ENCODE data around the gene PARP8. TPM values are rescaled to one million over a fixed set of nuclear protein-coding genes. Genes with fewer than 3 reads are reported as not detected.
"Not testable (repeated sequence)": the region's sequence is repeated elsewhere in the genome, so short reads cannot be mapped to it uniquely, and the experiment has no call there.

PARP8 gene
- polyA plus RNA-seq, 1 experiment = 25.1 TPM

- Histone ChIP-seq H3K9me3 (ENCODE audit: control insufficient read depth, insufficient read depth, low read length) (no peaks in the 10 kb centered on the region), H3K4me3 (ENCODE audit: low read depth, low read length) (no peak overlapping the region), H3K27me3 (ENCODE audit: control insufficient read depth, insufficient read depth, low read length) (no peaks in the 10 kb centered on the region), H3K27ac (ENCODE audit: low read depth, low read length) (no peak overlapping the region)
- POLR2A ChIA-PET = no interaction called here
- CTCF ChIA-PET = interaction anchor here (6.7 kb wide), 1 partner anchor 16 kb away, joined by 40 read pairs; no protein-coding TSS in a partner anchor
- DNase-seq (ENCODE audit: low read depth, low spot score) = peak; percentile 10
- no peak for TF ChIP-seq CTCF (IDR thresholded peaks at IDR 0.05; ENCODE audit: low read depth, low read length)
Observed at GRCh38 chr5:50767588-50767987, 101.2 kb downstream of the PARP8 start.

GRCh38 chr5:50768634-50769033 is 102.2 kb downstream of the PARP8 start:
- Histone ChIP-seq H3K27ac (ENCODE audit: low read depth, low read length) (no peak overlapping the region), H3K4me3 (ENCODE audit: low read depth, low read length) (no peak overlapping the region), H3K9me3 (ENCODE audit: control insufficient read depth, insufficient read depth, low read length) (no peaks in the 10 kb centered on the region), H3K27me3 (ENCODE audit: control insufficient read depth, insufficient read depth, low read length) (no peaks in the 10 kb centered on the region)
- DNase-seq (ENCODE audit: low read depth, low spot score) = no peak
- CTCF ChIA-PET = interaction anchor here (6.7 kb wide), 1 partner anchor 17 kb away, joined by 40 read pairs; no protein-coding TSS in a partner anchor
- POLR2A ChIA-PET = no interaction called here
- TF ChIP-seq CTCF (IDR thresholded peaks at IDR 0.05; ENCODE audit: low read depth, low read length) = no peak

- DNase-seq (ENCODE audit: low read depth, low spot score) = no peak
- H3K27ac ChIP-seq (ENCODE audit: low read depth, low read length) = no peak overlapping the region
- H3K9me3 ChIP-seq (ENCODE audit: control insufficient read depth, insufficient read depth, low read length) = peaks cover 12% of the 10 kb centered on the region; the same call in 1 of the 2 replicates
- H3K27me3 ChIP-seq (ENCODE audit: control insufficient read depth, insufficient read depth, low read length) = no peaks in the 10 kb centered on the region
- H3K4me3 ChIP-seq (ENCODE audit: low read depth, low read length) = no peak overlapping the region
- no peak for TF ChIP-seq CTCF (IDR thresholded peaks at IDR 0.05; ENCODE audit: low read depth, low read length)
- POLR2A ChIA-PET = no interaction called here
- CTCF ChIA-PET = interaction anchor here (1.0 kb wide), 1 partner anchor 19 kb away, joined by 3 read pairs; no protein-coding TSS in a partner anchor
Observed at GRCh38 chr5:50770441-50770840, 104.0 kb downstream of the PARP8 start.

GRCh38 chr5:50774446-50775175 is 108.2 kb downstream of the PARP8 start:
- H3K27ac ChIP-seq (ENCODE audit: low read depth, low read length); H3K4me3 ChIP-seq (ENCODE audit: low read depth, low read length); H3K27me3 ChIP-seq (ENCODE audit: control insufficient read depth, insufficient read depth, low read length); CTCF ChIA-PET; POLR2A ChIA-PET; DNase-seq (ENCODE audit: low read depth, low spot score): not testable (repeated sequence)
- peaks cover 12% of the 10 kb centered on the region; the same call in 1 of the 2 replicates for H3K9me3 ChIP-seq (ENCODE audit: control insufficient read depth, insufficient read depth, low read length)

DNA sequence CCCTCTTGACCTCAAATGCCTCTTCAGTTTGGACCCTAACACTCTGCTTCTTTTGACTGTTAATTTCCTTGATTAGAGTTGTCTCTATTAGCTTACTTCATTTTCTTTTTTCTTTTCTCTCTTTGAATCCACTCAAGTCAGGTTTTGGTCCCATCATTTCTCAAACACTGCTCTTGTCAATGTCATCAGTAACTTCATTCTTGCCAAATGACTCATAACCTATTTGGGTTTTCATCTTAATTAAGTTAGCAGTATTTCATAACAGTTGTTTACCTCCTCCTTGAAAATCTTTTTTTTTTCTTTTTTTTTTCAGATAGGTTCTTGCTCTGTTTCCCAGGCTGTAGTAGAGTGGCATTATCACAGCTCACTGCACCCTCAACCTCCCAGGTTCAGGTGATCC is 119.6 kb downstream of the PARP8 start:
- DNase-seq (ENCODE audit: low read depth, low spot score) = no peak
- Histone ChIP-seq H3K9me3 (ENCODE audit: control insufficient read depth, insufficient read depth, low read length) (no peaks in the 10 kb centered on the region), H3K4me3 (ENCODE audit: low read depth, low read length) (no peak overlapping the region), H3K27ac (ENCODE audit: low read depth, low read length) (no peak overlapping the region), H3K27me3 (ENCODE audit: control insufficient read depth, insufficient read depth, low read length) (no peaks in the 10 kb centered on the region)
- no peak for TF ChIP-seq CTCF (IDR thresholded peaks at IDR 0.05; ENCODE audit: low read depth, low read length)
- CTCF ChIA-PET = interaction anchor here (0.6 kb wide), 1 partner anchor 35 kb away, joined by 4 read pairs; no protein-coding TSS in a partner anchor
- POLR2A ChIA-PET = no interaction called here
